Measurements from ENCODE around the gene HOXB1. TPM values are rescaled to one million over a fixed set of nuclear protein-coding genes. Genes with fewer than 3 reads are reported as not detected.

The HOXB1 gene
- total and polyA plus RNA-seq, 8 donors = 0.28 TPM; not detected in 7

- Histone ChIP-seq H3K27me3 (peaks cover 0 to 96% (median 29%) of the 10 kb centered on the region in 3 donors), H3K9me3 (no peaks in the 10 kb centered on the region), H3K4me1 (peaks cover 0 to 13% (median 4%) of the 10 kb centered on the region in 4 donors), H3K27ac (no peak overlapping the region), H3K36me3 (no peaks in the 10 kb centered on the region), H3K4me3 (no peak overlapping the region)
- WGBS, 5 donors = 32 to 57% (median 47%) methylated on average over 3 of the region's 3 CpGs
- no peak for DNase-seq
- intact Hi-C loops (cut with DNase I; ENCODE audit: low total_unique reads) = no loop called here
- TF ChIP-seq POLR2A (IDR thresholded peaks at IDR 0.05) = no peak
- no peak for TF ChIP-seq CTCF (IDR thresholded peaks at IDR 0.05)
- TF ChIP-seq POLR2AphosphoS5 (IDR thresholded peaks at IDR 0.05) = no peak
- no peak for TF ChIP-seq EP300 (IDR thresholded peaks at IDR 0.05)
These were observed 14.6 kb downstream of the HOXB1 start for GRCh38 chr17:48515925-48516900.

GRCh38 chr17:48514477-48514876 lies 16.3 kb downstream of the HOXB1 start:
- Histone ChIP-seq H3K27ac (no peak overlapping the region), H3K9me3 (no peaks in the 10 kb centered on the region), H3K4me1 (peaks cover 0 to 13% (median 4%) of the 10 kb centered on the region in 4 donors), H3K4me3 (no peak overlapping the region), H3K36me3 (no peaks in the 10 kb centered on the region), H3K27me3 (peaks cover 0 to 95% (median 29%) of the 10 kb centered on the region in 3 donors)
- 78 to 90% (median 82%) methylated on average over 2 of the region's 2 CpGs for WGBS, 5 donors
- TF ChIP-seq POLR2A (IDR thresholded peaks at IDR 0.05) = no peak
- intact Hi-C loops (cut with DNase I; ENCODE audit: low total_unique reads) = no loop called here
- no peak for DNase-seq

GRCh38 chr17:48513666-48514455 lies 16.9 kb downstream of the HOXB1 start:
- Histone ChIP-seq H3K4me3 (peak overlapping the region in 1 of 4 donors; percentile 26), H3K27ac (no peak overlapping the region), H3K9me3 (no peaks in the 10 kb centered on the region), H3K27me3 (peaks cover 0 to 92% (median 29%) of the 10 kb centered on the region in 3 donors), H3K36me3 (no peaks in the 10 kb centered on the region), H3K4me1 (peaks cover 0 to 13% (median 4%) of the 10 kb centered on the region in 4 donors)
- TF ChIP-seq POLR2AphosphoS5 (IDR thresholded peaks at IDR 0.05) = no peak
- no peak for TF ChIP-seq CTCF (IDR thresholded peaks at IDR 0.05)
- TF ChIP-seq POLR2A (IDR thresholded peaks at IDR 0.05) = no peak
- TF ChIP-seq EP300 (IDR thresholded peaks at IDR 0.05) = no peak
- 30 to 50% (median 35%) methylated on average over 6 of the region's 6 CpGs for WGBS, 5 donors
- DNase-seq = no peak
- intact Hi-C loops (cut with DNase I; ENCODE audit: low total_unique reads) = no loop called here

- no peaks in the 10 kb centered on the region for H3K9me3 ChIP-seq
- 22 to 48% (median 32%) methylated on average over 7 of the region's 7 CpGs for WGBS, 5 donors
- DNase-seq = peak in 1 of 2 donors; percentile 47
- no peak for TF ChIP-seq POLR2A (IDR thresholded peaks at IDR 0.05)
- TF ChIP-seq CTCF (IDR thresholded peaks at IDR 0.05) = no peak
- TF ChIP-seq EP300 (IDR thresholded peaks at IDR 0.05) = no peak
- TF ChIP-seq POLR2AphosphoS5 (IDR thresholded peaks at IDR 0.05) = no peak
- no peaks in the 10 kb centered on the region for H3K36me3 ChIP-seq
- H3K27me3 ChIP-seq = peaks cover 0 to 92% (median 25%) of the 10 kb centered on the region in 3 donors
- H3K4me1 ChIP-seq = peaks cover 0 to 13% (median 4%) of the 10 kb centered on the region in 4 donors
- H3K4me3 ChIP-seq = peak overlapping the region in 1 of 4 donors; percentile 26
- H3K27ac ChIP-seq = no peak overlapping the region
- intact Hi-C loops (cut with DNase I; ENCODE audit: low total_unique reads) = no loop called here
These were observed 17.7 kb downstream of the HOXB1 start for GRCh38 chr17:48513097-48513496.
